ENCODE results near the gene WSCD2. TPM values are rescaled to one million over a fixed set of nuclear protein-coding genes. Genes with fewer than 3 reads are reported as not detected.

Gene WSCD2
- total RNA-seq, 2 experiments from 2014 or later = not detected

- Mint-ChIP-seq H3K27ac (no peak overlapping the region), H3K4me3 (no peak overlapping the region), H3K4me1 (no peaks in the 10 kb centered on the region), H3K36me3 (ENCODE audit: low read depth) (no peaks in the 10 kb centered on the region), H3K9me3 (no peaks in the 10 kb centered on the region), H3K27me3 (peaks cover 3% of the 10 kb centered on the region)
- DNase-seq = no peak
- ChIA-PET CTCF (no interaction called here), POLR2A (no interaction called here)
Measured at GRCh38 chr12:108099778-108100489, 29.2 kb upstream of the WSCD2 start.

DNA sequence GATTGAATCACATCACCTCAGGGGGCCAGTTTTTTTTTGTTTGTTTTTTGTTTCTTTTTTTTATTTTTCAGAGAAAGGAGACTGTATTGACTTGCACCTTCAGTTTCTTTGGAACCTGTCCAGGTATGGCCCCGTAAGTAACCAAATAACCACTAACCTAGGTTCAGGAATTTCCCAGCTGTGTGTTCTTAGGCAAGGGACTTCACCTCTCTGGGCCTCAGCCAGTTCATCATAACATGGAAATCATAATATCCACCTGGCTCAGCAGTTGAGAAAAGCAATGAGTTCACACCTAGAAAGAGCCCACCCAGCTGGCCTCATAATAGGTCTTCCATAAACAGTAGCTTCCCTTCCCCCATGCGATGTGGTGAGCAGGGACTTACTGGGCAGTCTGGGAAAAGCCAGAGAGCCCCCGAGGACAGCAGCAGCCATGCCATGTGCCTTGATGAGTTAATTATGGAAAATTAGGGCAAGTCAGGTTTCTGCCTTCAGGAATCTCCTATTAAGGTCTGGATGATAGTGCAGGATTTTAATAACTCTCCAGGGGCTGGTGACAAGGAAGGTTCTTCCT, 27.4 kb upstream of the WSCD2 start:
- Mint-ChIP-seq H3K27ac (no peak overlapping the region), H3K27me3 (peaks cover 3% of the 10 kb centered on the region), H3K4me1 (no peaks in the 10 kb centered on the region), H3K9me3 (no peaks in the 10 kb centered on the region), H3K4me3 (no peak overlapping the region), H3K36me3 (ENCODE audit: low read depth) (no peaks in the 10 kb centered on the region)
- CTCF ChIA-PET = no interaction called here
- POLR2A ChIA-PET = no interaction called here
- no peak for DNase-seq

- Mint-ChIP-seq H3K4me3 (no peak overlapping the region), H3K4me1 (no peaks in the 10 kb centered on the region), H3K27me3 (peaks cover 3% of the 10 kb centered on the region), H3K36me3 (ENCODE audit: low read depth) (no peaks in the 10 kb centered on the region), H3K9me3 (no peaks in the 10 kb centered on the region), H3K27ac (no peak overlapping the region)
- CTCF ChIA-PET = no interaction called here
- DNase-seq = no peak
- POLR2A ChIA-PET = no interaction called here
Measured at GRCh38 chr12:108102363-108102762, 26.7 kb upstream of the WSCD2 start.

GRCh38 chr12:108103087-108103486, 26.0 kb upstream of the WSCD2 start:
- peaks cover 5% of the 10 kb centered on the region for H3K27me3 Mint-ChIP-seq
- ChIA-PET CTCF (no interaction called here), POLR2A (no interaction called here)
- no peak for DNase-seq
- H3K36me3 Mint-ChIP-seq (ENCODE audit: low read depth) = no peaks in the 10 kb centered on the region
- no peaks in the 10 kb centered on the region for H3K9me3 Mint-ChIP-seq
- H3K27ac Mint-ChIP-seq = no peak overlapping the region
- no peaks in the 10 kb centered on the region for H3K4me1 Mint-ChIP-seq
- H3K4me3 Mint-ChIP-seq = no peak overlapping the region

- H3K36me3 Mint-ChIP-seq (ENCODE audit: low read depth) = no peaks in the 10 kb centered on the region
- CTCF ChIA-PET = no interaction called here
- no peaks in the 10 kb centered on the region for H3K4me1 Mint-ChIP-seq
Measured at GRCh38 chr12:108103517-108103916, 25.6 kb upstream of the WSCD2 start.

GRCh38 chr12:108104657-108105056, 24.4 kb upstream of the WSCD2 start:
- Mint-ChIP-seq H3K27me3 (peaks cover 4% of the 10 kb centered on the region), H3K36me3 (ENCODE audit: low read depth) (no peaks in the 10 kb centered on the region), H3K4me3 (no peak overlapping the region), H3K4me1 (no peaks in the 10 kb centered on the region), H3K9me3 (no peaks in the 10 kb centered on the region), H3K27ac (no peak overlapping the region)
- no peak for DNase-seq
- ChIA-PET POLR2A (no interaction called here), CTCF (no interaction called here)

More at GRCh38 chr12:108103517-108103916, 25.6 kb upstream of the WSCD2 start:
- Mint-ChIP-seq H3K4me3 (no peak overlapping the region), H3K9me3 (no peaks in the 10 kb centered on the region), H3K27me3 (peaks cover 5% of the 10 kb centered on the region), H3K27ac (no peak overlapping the region)
- no peak for DNase-seq
- POLR2A ChIA-PET = no interaction called here

DNA sequence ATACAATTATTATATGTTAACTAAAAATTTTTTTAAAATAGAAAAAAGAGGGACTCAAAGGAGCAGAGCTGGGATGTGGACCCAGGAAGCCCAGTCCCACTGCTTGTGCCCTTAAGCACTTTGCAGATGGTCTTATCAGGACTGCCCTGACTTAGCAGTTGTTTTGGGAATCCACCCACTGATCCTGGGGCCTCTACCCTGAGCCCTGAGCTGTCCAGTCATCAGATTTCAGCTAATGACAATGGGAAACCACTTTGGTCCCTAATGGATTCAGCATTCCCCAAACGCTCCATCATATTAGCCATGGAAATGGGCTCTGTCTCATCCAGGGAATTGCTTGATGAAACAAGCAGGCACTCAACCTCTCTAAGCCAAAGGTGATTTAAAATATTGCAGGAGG, 22.5 kb upstream of the WSCD2 start:
- Mint-ChIP-seq H3K27me3 (peaks cover 2% of the 10 kb centered on the region), H3K4me3 (no peak overlapping the region), H3K4me1 (no peaks in the 10 kb centered on the region), H3K27ac (no peak overlapping the region), H3K36me3 (ENCODE audit: low read depth) (no peaks in the 10 kb centered on the region), H3K9me3 (no peaks in the 10 kb centered on the region)
- ChIA-PET CTCF (no interaction called here), POLR2A (no interaction called here)
- DNase-seq = no peak

DNA sequence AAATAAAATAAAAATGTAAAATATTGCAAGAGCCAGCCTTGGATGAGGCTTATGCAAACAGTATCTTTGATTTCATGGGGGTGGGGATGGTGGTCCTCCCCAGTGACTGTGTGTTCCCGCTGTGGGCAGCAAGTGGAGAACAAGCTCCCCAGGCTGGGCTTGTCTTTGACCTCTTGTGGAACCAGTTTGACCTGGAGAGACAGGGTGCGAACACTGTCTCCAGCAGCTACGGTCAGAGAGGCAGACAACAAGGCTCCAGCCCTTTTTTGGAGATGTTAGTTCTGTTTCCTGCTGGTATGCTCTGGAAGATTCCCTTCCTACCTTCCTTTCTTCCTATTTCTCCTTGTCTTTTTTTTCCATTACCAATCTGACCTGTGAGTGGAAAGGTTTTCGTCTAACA, 21.8 kb upstream of the WSCD2 start:
- no peak overlapping the region for H3K27ac Mint-ChIP-seq
- ChIA-PET POLR2A (no interaction called here), CTCF (no interaction called here)
- H3K4me1 Mint-ChIP-seq = no peaks in the 10 kb centered on the region
- no peak for DNase-seq
- H3K27me3 Mint-ChIP-seq = peaks cover 2% of the 10 kb centered on the region
- H3K9me3 Mint-ChIP-seq = no peaks in the 10 kb centered on the region
- no peak overlapping the region for H3K4me3 Mint-ChIP-seq
- H3K36me3 Mint-ChIP-seq (ENCODE audit: low read depth) = no peaks in the 10 kb centered on the region

DNA sequence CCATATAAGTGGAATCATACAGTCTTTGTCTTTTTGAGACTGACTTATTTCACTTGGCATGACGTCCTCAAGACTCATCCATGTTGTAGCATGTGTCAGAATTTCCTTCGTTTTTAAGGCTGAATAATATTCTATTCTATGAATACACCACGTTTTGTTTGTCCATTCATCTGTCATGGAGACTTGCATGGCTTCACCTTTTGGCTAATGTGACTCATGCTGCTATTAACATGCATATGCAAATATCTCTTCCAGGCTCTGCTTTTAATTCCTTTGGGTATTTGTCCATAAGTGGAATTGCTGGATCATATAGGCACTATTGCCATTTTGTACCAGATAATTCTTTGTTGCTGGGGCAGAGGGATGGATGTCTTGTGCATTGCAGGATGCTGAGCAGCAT, 19.6 kb upstream of the WSCD2 start:
- DNase-seq = no peak
- Mint-ChIP-seq H3K4me3 (no peak overlapping the region), H3K9me3 (no peaks in the 10 kb centered on the region), H3K27ac (no peak overlapping the region), H3K4me1 (no peaks in the 10 kb centered on the region), H3K27me3 (peaks cover 2% of the 10 kb centered on the region), H3K36me3 (ENCODE audit: low read depth) (no peaks in the 10 kb centered on the region)
- ChIA-PET POLR2A (no interaction called here), CTCF (no interaction called here)

GRCh38 chr12:108109954-108110353, 19.1 kb upstream of the WSCD2 start:
- DNase-seq = no peak
- H3K27ac Mint-ChIP-seq = no peak overlapping the region
- H3K27me3 Mint-ChIP-seq = peaks cover 6% of the 10 kb centered on the region
- no peak overlapping the region for H3K4me3 Mint-ChIP-seq
- H3K4me1 Mint-ChIP-seq = peaks cover 2% of the 10 kb centered on the region
- ChIA-PET CTCF (no interaction called here), POLR2A (no interaction called here)
- no peaks in the 10 kb centered on the region for H3K9me3 Mint-ChIP-seq
- no peaks in the 10 kb centered on the region for H3K36me3 Mint-ChIP-seq (ENCODE audit: low read depth)

GRCh38 chr12:108110844-108111243, 18.2 kb upstream of the WSCD2 start:
- Mint-ChIP-seq H3K27ac (no peak overlapping the region), H3K4me1 (peaks cover 2% of the 10 kb centered on the region), H3K9me3 (no peaks in the 10 kb centered on the region), H3K27me3 (peaks cover 6% of the 10 kb centered on the region), H3K36me3 (ENCODE audit: low read depth) (no peaks in the 10 kb centered on the region), H3K4me3 (no peak overlapping the region)
- ChIA-PET POLR2A (no interaction called here), CTCF (no interaction called here)
- no peak for DNase-seq

- Mint-ChIP-seq H3K9me3 (no peaks in the 10 kb centered on the region), H3K27ac (no peak overlapping the region), H3K27me3 (peaks cover 9% of the 10 kb centered on the region), H3K36me3 (ENCODE audit: low read depth) (no peaks in the 10 kb centered on the region), H3K4me3 (no peak overlapping the region), H3K4me1 (peaks cover 2% of the 10 kb centered on the region)
- DNase-seq = no peak
- ChIA-PET POLR2A (no interaction called here), CTCF (no interaction called here)
Measured at GRCh38 chr12:108112832-108113556, 16.1 kb upstream of the WSCD2 start.

DNA sequence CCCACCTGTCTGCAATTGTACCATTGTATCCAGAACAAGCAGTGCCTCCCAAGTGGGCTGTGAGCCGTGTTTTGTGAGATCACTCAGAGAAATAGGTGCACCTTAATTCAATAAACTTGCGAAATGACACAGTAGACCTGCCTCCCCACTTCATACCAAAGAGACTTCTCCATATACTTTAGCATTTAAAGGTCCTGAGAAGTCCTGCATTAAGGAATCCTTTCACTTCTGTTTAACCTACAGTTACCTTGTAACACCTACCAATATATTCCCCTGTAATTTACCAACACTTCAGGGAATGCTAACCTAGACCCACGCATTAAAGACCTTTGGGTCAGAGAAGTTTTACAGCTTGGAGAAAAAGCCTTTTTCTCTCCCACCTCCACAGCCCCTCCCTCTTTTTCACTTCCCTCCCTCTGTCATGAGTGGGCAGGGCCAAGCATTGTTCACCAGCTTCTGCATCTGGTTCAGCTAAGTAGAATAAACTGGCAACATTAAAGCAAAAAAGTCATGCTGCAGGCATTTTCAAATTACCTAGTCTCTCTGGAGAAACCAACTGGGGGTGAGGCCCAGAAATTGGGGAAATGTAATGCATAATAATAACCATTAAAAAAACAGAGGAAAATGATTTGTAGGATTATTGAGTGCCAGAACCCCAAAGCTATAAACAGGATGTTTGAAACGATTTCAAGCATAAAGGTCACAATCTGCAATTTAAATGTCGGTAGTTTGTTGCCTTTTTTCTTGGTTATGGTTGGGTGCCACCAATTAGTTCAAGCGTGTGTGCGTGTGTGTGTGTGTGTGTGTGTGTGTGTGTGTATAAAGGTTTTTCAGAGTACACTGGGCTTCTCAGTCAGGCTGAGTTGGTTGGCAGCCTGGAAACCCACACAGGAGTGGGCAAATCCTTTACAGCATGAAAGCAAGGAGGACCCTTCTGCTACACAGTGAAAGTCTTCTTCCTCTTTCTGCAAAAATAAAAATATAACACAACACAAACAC, 13.7 kb upstream of the WSCD2 start:
- Mint-ChIP-seq H3K27ac (no peak overlapping the region), H3K9me3 (no peaks in the 10 kb centered on the region), H3K36me3 (ENCODE audit: low read depth) (no peaks in the 10 kb centered on the region), H3K4me3 (no peak overlapping the region), H3K27me3 (peaks cover 11% of the 10 kb centered on the region), H3K4me1 (peaks cover 11% of the 10 kb centered on the region)
- ChIA-PET CTCF (no interaction called here), POLR2A (no interaction called here)
- no peak for DNase-seq
